HFFc6 (cell line): ENCODE data around the gene AHCY. TPM values are rescaled to one million over a fixed set of nuclear protein-coding genes. Genes with fewer than 3 reads are reported as not detected.
"Not testable (repeated sequence)": the region's sequence is repeated elsewhere in the genome, so short reads cannot be mapped to it uniquely, and the experiment has no call there.

ENCODE experiments used
- DNase-seq: peaks from one replicate; pipeline ENCODE4 v3.0.0-alpha.2; 2018
- H3K27ac Mint-ChIP-seq: 2 replicates; pipeline ENCODE4 v1.8.0; 2020; ENCODE audit warnings: mild to moderate bottlenecking, mixed read lengths
- H3K27me3 Mint-ChIP-seq: 2 replicates; pipeline ENCODE4 v1.8.0; 2021; ENCODE audit warnings: mild to moderate bottlenecking, moderate library complexity, mixed read lengths; ENCODE audit not compliant: insufficient read depth
- H3K36me3 Mint-ChIP-seq: 2 replicates; pipeline ENCODE4 v1.8.0; 2021; ENCODE audit warnings: low read depth, mixed read lengths
- H3K4me1 Mint-ChIP-seq: 2 replicates; pipeline ENCODE4 v1.8.0; 2020; ENCODE audit warnings: low read depth, mixed read lengths
- H3K4me3 Mint-ChIP-seq: 2 replicates; pipeline ENCODE4 v1.8.0; 2020; ENCODE audit warnings: mild to moderate bottlenecking, moderate library complexity, mixed read lengths
- H3K9me3 Mint-ChIP-seq: 2 replicates; pipeline ENCODE4 v1.8.0; 2020; ENCODE audit warnings: mild to moderate bottlenecking, mixed read lengths
- CTCF ChIP-seq: fragments of 200-600 bp; sonication (generic); IDR thresholded peaks from 2 replicates; pipeline ENCODE4 v1.5.0; 2021; ENCODE audit warnings: antibody characterized with exemption, mild to moderate bottlenecking
- total RNA-seq, 6 experiments: library from RNA; stranded (reverse); fragmentation: NEBNext Ultra II Directional; extraction: Animal tissue kit (Norgen Biotek cat#: 25700); gene quantifications; 2 replicates in 1 of 6; 3 replicates in 5 of 6; pipeline ENCODE4 v1.2.3, GENCODE V29; 2021

AHCY gene
- total RNA-seq, 6 experiments from 2014 or later, result 104 to 150 (median 109) TPM

GRCh38 chr20:34301587-34302311, 1.4 kb downstream of the AHCY start:
- DNase-seq, result no peak
- Mint-ChIP-seq H3K27me3 (peaks cover 4% of the 10 kb centered on the region; the same call in 1 of the 2 replicates), H3K4me1 (peaks cover 11% of the 10 kb centered on the region), H3K27ac (peak overlapping the region; percentile 91), H3K4me3 (peak overlapping the region; percentile 94; the same call in 1 of the 2 replicates), H3K36me3 (peaks cover 5% of the 10 kb centered on the region; the same call in 1 of the 2 replicates), H3K9me3 (no peaks in the 10 kb centered on the region)
- TF ChIP-seq CTCF, result no peak

GRCh38 chr20:34300809-34301586, 2.2 kb downstream of the AHCY start:
- Mint-ChIP-seq H3K27ac (peak overlapping the region; percentile 49), H3K4me3 (peak overlapping the region; percentile 94; the same call in 1 of the 2 replicates), H3K9me3 (no peaks in the 10 kb centered on the region), H3K36me3 (peaks cover 5% of the 10 kb centered on the region; the same call in 1 of the 2 replicates), H3K4me1 (peaks cover 11% of the 10 kb centered on the region), H3K27me3 (peaks cover 4% of the 10 kb centered on the region; the same call in 1 of the 2 replicates)
- TF ChIP-seq CTCF, result no peak
- no peak for DNase-seq

GRCh38 chr20:34300256-34300806, 2.8 kb downstream of the AHCY start:
- Mint-ChIP-seq H3K27ac (no peak overlapping the region), H3K9me3 (no peaks in the 10 kb centered on the region), H3K27me3 (peaks cover 4% of the 10 kb centered on the region; the same call in 1 of the 2 replicates), H3K4me3 (no peak overlapping the region), H3K4me1 (peaks cover 11% of the 10 kb centered on the region), H3K36me3 (peaks cover 5% of the 10 kb centered on the region; the same call in 1 of the 2 replicates)
- peak; percentile 8 for DNase-seq
- TF ChIP-seq CTCF, result no peak

GRCh38 chr20:34299556-34300255, 3.4 kb downstream of the AHCY start:
- Mint-ChIP-seq H3K27me3 (peaks cover 4% of the 10 kb centered on the region; the same call in 1 of the 2 replicates), H3K36me3 (peaks cover 5% of the 10 kb centered on the region; the same call in 1 of the 2 replicates), H3K4me1 (peaks cover 11% of the 10 kb centered on the region), H3K9me3 (no peaks in the 10 kb centered on the region), H3K4me3 (no peak overlapping the region), H3K27ac (no peak overlapping the region)
- TF ChIP-seq CTCF, result no peak
- no peak for DNase-seq

GRCh38 chr20:34298294-34298784, 4.8 kb downstream of the AHCY start:
- H3K4me1 Mint-ChIP-seq, DNase-seq, H3K9me3 Mint-ChIP-seq, H3K27me3 Mint-ChIP-seq, H3K27ac Mint-ChIP-seq, H3K4me3 Mint-ChIP-seq, H3K36me3 Mint-ChIP-seq: not testable (repeated sequence)
- peak; percentile 72 for TF ChIP-seq CTCF
